GM21526 (cell line): ENCODE results near the gene GCH1.
"Not testable (repeated sequence)": the region's sequence is repeated elsewhere in the genome, so short reads cannot be mapped to it uniquely, and the experiment has no call there.

Source experiments
- ATAC-seq: cut with Tn5 transposase; IDR thresholded peaks from one replicate; pipeline ENCODE4 v1.9.1; 2021; ENCODE audit warnings: moderate library complexity; ENCODE audit not compliant: unreplicated experiment, low FRiP score

The GCH1 gene

GRCh38 chr14:54875648-54876047 is 27.0 kb downstream of the GCH1 start:
- ATAC-seq = not testable (repeated sequence)

- ATAC-seq = not testable (repeated sequence)
Observed at GRCh38 chr14:54870154-54871090, 32.2 kb downstream of the GCH1 start.

GRCh38 chr14:54867011-54867410 is 35.6 kb downstream of the GCH1 start:
- ATAC-seq = no peak

GRCh38 chr14:54866588-54866987 is 36.0 kb downstream of the GCH1 start:
- no peak for ATAC-seq

GRCh38 chr14:54864526-54864925 is 38.1 kb downstream of the GCH1 start:
- no peak for ATAC-seq

GRCh38 chr14:54857830-54858269 is 44.8 kb downstream of the GCH1 start:
- ATAC-seq = no peak

- no peak for ATAC-seq
Observed at GRCh38 chr14:54856152-54856551, 46.5 kb downstream of the GCH1 start.

GRCh38 chr14:54854181-54854580 is 48.4 kb downstream of the GCH1 start:
- ATAC-seq = no peak

- no peak for ATAC-seq
Observed at GRCh38 chr14:54853339-54853738, 49.3 kb downstream of the GCH1 start.

GRCh38 chr14:54852215-54852614 is 50.4 kb downstream of the GCH1 start:
- no peak for ATAC-seq

- ATAC-seq = no peak
Observed at GRCh38 chr14:54848910-54849309, 53.7 kb downstream of the GCH1 start.

GRCh38 chr14:54845641-54846040 is 57.0 kb downstream of the GCH1 start:
- no peak for ATAC-seq

- ATAC-seq = no peak
Observed at GRCh38 chr14:54844479-54844878, 58.1 kb downstream of the GCH1 start.

GRCh38 chr14:54840798-54841197 is 61.8 kb downstream of the GCH1 start:
- ATAC-seq = no peak

- no peak for ATAC-seq
Observed at GRCh38 chr14:54840336-54840735, 62.3 kb downstream of the GCH1 start.

- ATAC-seq = no peak
Observed at GRCh38 chr14:54839701-54840119, 62.9 kb downstream of the GCH1 start.

- no peak for ATAC-seq
Observed at GRCh38 chr14:54838931-54839512, 63.6 kb downstream of the GCH1 start.

- ATAC-seq = no peak
Observed at GRCh38 chr14:54837508-54838149, 65.0 kb downstream of the GCH1 start.

- no peak for ATAC-seq
Observed at GRCh38 chr14:54836231-54836630, 66.4 kb downstream of the GCH1 start.

- ATAC-seq = no peak
Observed at GRCh38 chr14:54834727-54835126, 67.9 kb downstream of the GCH1 start.

GRCh38 chr14:54834081-54834480 is 68.5 kb downstream of the GCH1 start:
- ATAC-seq = no peak
